Esophagus mucosa (tissue), 1 donor: ENCODE results near the gene PRKG1. TPM values are rescaled to one million over a fixed set of nuclear protein-coding genes. Genes with fewer than 3 reads are reported as not detected.
"Not testable (repeated sequence)": the region's sequence is repeated elsewhere in the genome, so short reads cannot be mapped to it uniquely, and the experiment has no call there.

ENCODE experiments used
- ATAC-seq: fragments of 200-7000 bp; cut with Tn5 transposase; one replicate; pipeline ENCODE4 v1.9.1; 2020
- total RNA-seq: library from RNA; stranded (reverse); gene quantifications from one replicate; pipeline ENCODE4 v1.2.4, GENCODE V29; 2023
- donor health status: DM: yes; HTN: yes; CAD: no.

PRKG1 gene
- total RNA-seq, 1 donor from 2014 or later: 0.80 TPM

DNA sequence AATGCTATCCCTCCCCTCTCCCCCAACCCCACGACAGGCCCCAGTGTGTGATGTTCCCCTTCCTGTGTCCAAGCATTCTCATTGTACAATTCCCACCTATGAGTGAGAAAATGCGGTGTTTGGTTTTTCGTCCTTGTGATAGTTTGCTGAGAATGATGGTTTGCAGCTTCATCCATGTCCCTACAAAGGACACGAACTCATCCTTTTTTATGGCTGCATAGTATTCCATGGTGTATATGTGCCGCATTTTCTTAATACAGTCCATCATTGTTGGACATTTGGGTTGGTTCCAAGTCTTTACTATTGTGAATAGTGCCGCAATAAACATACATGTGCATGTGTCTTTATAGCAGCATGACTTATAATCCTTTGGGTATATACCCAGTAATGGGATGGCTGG, 201.8 kb downstream of the PRKG1 start:
- not testable (repeated sequence) for ATAC-seq

DNA sequence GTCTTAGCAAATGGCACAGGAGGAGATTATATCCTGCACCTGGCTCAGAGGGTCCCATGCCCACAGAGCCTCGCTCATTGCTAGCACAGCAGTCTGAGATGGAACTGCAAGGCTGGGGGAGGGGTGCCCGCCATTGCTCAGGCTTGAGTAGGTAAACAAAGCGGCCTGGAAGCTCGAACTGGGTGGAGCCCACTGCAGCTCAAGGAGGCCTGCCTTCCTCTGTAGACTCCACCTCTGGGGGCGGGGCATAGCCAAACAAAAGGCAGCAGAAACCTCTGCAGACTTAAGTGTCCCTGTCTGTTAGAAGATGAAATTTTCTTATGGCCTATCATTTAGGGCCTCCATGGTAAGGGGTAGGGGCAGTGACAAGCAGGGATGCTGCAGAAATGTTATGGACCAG, 207.1 kb downstream of the PRKG1 start:
- not testable (repeated sequence) for ATAC-seq

- ATAC-seq: no peak
These were observed 211.3 kb downstream of the PRKG1 start for GRCh38 chr10:51285601-51286000.

- ATAC-seq: no peak
These were observed 214.2 kb downstream of the PRKG1 start for GRCh38 chr10:51288511-51288910.

DNA sequence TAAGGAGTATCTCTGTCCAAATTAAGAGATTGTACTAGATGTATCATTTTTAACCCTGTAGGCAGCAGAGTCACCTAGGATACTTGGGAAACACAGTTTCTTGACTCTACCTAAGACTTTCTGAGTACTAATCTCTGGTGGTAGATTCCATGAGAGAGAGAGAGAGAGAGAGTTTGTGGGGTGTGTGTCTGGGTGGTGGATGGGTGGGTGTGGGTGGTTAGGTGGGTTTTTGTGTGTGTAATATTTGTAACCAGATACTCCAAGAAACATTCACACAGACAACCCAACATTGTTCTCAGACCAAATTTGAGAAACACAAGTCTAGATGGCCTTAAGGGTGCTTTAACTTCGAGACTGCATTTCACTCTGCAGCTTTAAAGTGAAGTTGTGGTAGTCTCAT, 215.2 kb downstream of the PRKG1 start:
- ATAC-seq: no peak

DNA sequence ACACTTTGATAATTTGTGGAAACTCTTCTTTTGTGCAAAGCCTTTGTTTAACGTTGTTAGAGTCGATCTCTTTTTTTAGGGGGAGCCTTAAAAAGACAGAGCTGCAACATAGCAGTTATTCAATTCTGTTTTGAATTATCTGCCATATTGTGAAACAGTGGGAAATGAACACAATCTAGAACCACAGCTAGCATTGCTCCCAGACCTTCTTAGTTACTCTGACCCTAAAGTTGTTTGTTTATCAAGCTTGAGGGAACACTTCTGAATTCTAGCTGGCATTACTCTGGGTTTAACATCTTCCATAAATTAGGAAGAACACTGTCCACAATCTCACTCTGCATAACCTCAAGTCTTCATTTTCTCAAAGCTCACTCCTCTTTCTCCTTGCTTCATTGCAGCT, 217.7 kb downstream of the PRKG1 start:
- ATAC-seq: no peak

DNA sequence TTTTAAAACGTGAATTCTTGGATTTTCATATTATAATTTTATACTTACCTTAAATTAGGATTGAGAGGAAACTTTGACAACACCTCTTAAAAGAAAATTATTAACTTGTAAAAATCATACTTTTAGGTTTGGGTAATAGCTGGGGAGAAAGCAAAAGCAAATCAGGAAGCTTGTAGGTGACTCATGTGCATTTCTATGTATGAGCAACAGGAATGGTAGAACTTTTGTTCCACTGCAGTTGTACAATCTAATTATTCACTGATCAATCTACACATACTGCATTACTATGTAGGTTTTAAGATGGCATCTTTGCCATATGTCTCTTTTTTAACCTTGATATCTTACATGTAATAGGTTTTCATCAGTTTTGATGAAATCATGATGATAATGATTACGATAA, 223.2 kb downstream of the PRKG1 start:
- no peak for ATAC-seq

GRCh38 chr10:51300617-51301304, 226.5 kb downstream of the PRKG1 start:
- ATAC-seq: no peak

- ATAC-seq: no peak
These were observed 227.4 kb downstream of the PRKG1 start for GRCh38 chr10:51301644-51302043.

DNA sequence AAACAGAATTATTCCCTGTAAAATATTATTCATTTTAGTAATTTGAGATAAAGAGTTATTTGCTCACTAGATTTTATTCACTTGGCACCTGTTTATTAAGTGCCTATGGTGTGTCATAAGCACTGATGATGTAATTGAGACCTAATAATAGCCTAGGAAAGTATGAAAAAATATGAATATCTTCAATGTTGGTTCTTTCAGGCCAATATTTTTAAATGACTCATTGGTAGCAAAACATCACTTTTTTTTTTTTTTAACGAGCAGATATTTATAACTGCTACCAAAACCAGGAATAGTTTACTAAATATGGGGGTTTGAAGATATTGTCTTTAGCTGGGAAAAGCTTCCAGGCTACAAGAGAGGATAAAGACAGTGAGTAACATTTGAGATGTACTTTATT, 228.0 kb downstream of the PRKG1 start:
- ATAC-seq: no peak

GRCh38 chr10:51308116-51308515, 233.8 kb downstream of the PRKG1 start:
- peak; percentile 96 for ATAC-seq

GRCh38 chr10:51311228-51311627, 236.9 kb downstream of the PRKG1 start:
- no peak for ATAC-seq

DNA sequence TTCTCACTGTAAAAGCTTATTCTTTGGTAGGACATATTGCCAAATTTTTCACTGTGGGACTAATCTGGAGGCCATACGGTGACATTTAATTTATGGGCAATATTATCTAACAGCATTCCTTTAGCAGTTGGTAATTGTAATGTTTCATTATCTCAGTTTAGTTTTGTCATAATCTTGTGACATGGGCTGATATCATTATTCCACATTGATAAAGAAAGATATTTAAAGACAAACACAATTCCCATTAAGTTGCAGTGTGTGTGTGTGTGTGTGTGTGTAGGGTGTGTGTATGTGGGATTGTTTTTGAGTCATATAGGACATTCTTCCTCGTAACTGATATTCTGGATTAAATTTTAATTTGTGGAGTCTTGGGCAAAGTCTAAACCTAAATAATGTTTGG, 238.5 kb downstream of the PRKG1 start:
- ATAC-seq: no peak

DNA sequence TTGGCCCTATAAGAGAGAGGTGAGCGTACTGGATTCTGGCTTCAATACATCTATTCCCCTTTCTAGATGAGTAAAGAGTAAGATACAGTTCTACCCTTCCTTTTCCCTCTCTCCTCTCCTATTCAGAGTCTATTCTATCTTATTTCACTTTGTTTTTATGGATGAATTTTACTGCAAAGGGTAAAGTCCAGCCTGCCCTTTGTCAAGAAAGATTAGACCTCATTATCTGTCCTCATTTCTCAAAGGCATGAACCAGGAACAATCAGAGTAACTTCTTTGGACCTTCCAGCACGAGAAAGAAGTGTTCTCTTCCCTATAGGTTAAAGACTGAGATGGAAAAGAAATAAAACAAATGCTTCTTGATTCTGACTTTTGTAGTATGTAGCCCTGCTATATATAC, 239.0 kb downstream of the PRKG1 start:
- no peak for ATAC-seq

GRCh38 chr10:51313773-51314478, 239.6 kb downstream of the PRKG1 start:
- no peak for ATAC-seq

DNA sequence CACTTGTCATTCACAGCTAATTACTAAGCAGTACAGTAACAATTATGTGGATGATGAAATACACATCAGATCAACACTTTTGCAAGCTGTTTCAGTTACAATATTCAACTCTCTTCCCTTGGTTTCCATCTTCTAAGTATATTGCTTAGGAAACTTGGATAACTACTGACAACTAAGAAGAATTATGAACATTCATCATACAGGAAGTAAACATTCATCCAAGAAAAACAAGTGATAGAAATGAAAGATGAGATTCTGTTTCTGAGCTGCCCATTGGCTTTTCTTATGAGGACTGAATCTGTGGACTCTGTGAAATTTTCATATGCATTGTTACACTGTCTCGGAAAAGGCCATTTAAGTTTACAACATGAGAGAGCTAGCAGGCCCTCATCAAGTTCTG, 240.2 kb downstream of the PRKG1 start:
- ATAC-seq: no peak

GRCh38 chr10:51318399-51319172, 244.3 kb downstream of the PRKG1 start:
- ATAC-seq: no peak

DNA sequence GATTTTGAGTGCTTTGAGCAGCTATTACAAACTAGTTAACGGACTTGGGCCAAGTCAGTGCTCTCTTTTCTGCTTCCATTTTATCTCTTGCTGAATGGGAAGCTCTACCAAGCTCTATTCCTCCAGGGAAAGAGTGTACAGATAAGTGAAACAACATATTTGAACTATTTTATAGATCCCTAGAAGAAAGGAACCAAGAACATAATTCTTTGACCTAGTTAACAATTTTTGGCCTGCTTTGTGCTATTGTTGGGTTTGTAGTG, 244.8 kb downstream of the PRKG1 start:
- no peak for ATAC-seq

- no peak for ATAC-seq
These were observed 247.0 kb downstream of the PRKG1 start for GRCh38 chr10:51321300-51321699.

- ATAC-seq: no peak
These were observed 247.7 kb downstream of the PRKG1 start for GRCh38 chr10:51321980-51322379.

DNA sequence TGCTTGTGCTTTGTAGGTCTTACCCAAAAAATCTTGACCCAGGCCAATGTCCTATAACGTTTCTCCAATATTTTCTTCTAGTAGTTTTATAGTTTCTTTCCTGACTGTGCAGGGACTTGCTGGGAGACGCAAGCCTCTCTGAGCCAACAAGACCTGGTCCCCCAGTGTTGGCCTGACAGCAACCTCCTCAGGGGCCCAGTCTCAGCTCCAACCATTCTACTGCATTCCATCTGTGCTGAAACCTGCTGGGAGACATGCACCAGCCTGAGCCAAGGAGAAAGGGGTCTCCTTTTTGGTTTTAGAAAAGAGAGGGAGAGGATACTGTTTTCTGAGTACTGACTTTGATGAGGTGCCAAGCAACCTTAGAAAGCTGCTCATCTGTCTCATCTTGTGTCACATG, 251.4 kb downstream of the PRKG1 start:
- ATAC-seq: no peak

- no peak for ATAC-seq
These were observed 251.9 kb downstream of the PRKG1 start for GRCh38 chr10:51326174-51326573.

DNA sequence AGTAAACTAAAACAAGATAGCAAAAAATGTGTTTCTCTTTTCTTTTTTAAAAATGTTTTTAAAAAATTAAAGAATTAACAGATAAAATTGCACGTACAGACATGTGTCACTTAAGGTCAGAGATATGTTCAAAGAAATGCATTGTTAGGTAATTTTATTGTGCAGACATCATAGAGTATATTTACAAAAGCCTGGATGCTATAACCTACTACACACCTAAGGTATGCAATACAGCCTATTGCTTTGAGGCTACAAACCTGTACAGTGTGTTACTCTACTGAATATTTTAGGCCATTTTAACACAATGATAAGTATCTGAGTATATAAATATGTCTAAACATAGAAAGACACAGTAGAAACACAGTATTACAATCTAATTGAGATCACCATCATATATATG, 253.1 kb downstream of the PRKG1 start:
- ATAC-seq: no peak

GRCh38 chr10:51340366-51340765, 266.1 kb downstream of the PRKG1 start:
- no peak for ATAC-seq
